ENCODE results near the gene MARK3. TPM values are rescaled to one million over a fixed set of nuclear protein-coding genes. Genes with fewer than 3 reads are reported as not detected.

The MARK3 gene
- total RNA-seq, result 69.2 and 69.9 TPM in 2 replicates

GRCh38 chr14:103385152-103385928 lies at the start of gene MARK3:
Gene MARK3, plus strand, starts transcription at chr14:103385415. Its CDS starts 615 bp downstream, at chr14:103386030.

GRCh38 chr14:103522649-103523574 lies 137.7 kb downstream of the MARK3 start, which contains the start of gene CKB:
Gene CKB, minus strand, starts transcription at chr14:103522830. Its CDS starts 337 bp downstream, at chr14:103522493.

GRCh38 chr14:103528587-103529382 lies 143.6 kb downstream of the MARK3 start, which contains the start of gene TRMT61A:
Gene TRMT61A, plus strand, starts transcription at chr14:103529196. Its CDS starts 783 bp downstream, at chr14:103529979.

Other genes starting within 250 kb of the MARK3 start
- 142 and 186 TPM in 2 replicates for gene EIF5, start 51.2 kb upstream of the MARK3 start, total RNA-seq
- gene CKB, start 137.4 kb downstream of the MARK3 start, total RNA-seq, result 14.4 and 24.3 TPM in 2 replicates
- gene TRMT61A, start 143.8 kb downstream of the MARK3 start, total RNA-seq, result 6.5 and 11.1 TPM in 2 replicates
- 29.3 and 43.3 TPM in 2 replicates for gene BAG5, start 177.2 kb downstream of the MARK3 start, total RNA-seq
- 22.8 and 28.0 TPM in 2 replicates for gene COA8, start 177.5 kb downstream of the MARK3 start, total RNA-seq
- gene KLC1, start 243.8 kb downstream of the MARK3 start, total RNA-seq, result 230 and 231 TPM in 2 replicates

Data from regular cardiac myocyte (primary cell).